ENCODE data around the gene LRRC41.
"Not testable (repeated sequence)": the region's sequence is repeated elsewhere in the genome, so short reads cannot be mapped to it uniquely, and the experiment has no call there.

Gene LRRC41

DNA sequence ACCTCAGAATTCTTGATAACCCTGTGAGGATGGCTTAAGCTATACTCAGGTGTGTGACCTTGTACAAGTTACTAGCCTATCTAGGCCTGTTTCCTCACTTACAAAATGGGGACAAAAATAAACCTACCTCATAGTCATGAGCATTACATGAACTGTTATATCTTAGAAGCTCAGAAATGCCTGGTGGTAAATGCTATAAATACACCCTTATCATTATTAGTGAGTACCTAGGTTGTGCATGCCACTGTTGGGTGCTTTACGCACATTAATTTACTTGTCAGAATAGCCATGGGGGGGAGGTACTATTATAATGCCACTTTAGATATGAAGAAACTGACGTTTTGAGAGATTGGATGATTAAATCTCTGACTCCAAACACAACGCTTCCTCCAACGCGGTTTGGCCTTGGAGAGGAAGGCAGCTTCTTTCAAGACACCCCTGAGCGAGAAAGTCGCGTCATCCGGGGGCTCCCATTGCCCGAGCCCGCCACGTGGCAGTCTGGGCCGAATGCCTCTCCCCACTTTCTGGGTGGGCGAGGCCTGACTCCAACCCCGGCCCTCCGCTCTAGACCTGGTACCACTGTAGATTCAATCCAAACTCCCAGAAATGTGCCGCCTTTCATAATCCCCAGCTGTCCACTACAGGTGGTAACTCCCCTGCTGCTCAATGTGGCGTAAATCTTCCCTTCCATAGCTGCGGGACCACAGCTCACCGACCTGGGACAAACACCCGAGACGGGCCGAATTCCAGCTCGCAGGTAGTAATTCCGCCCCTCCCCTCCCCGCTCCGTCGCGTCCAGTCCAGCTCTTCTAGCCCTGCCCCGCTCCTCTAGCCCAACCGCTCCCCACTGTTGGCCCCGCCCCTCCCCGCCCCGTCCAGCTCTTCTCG is 56.6 kb downstream of the LRRC41 start:
- no peak for TF ChIP-seq EZH2 (IDR thresholded peaks at IDR 0.05; ENCODE audit: borderline replicate concordance, low read depth, low read length, severe bottlenecking)
- TF ChIP-seq, protein P1, sequence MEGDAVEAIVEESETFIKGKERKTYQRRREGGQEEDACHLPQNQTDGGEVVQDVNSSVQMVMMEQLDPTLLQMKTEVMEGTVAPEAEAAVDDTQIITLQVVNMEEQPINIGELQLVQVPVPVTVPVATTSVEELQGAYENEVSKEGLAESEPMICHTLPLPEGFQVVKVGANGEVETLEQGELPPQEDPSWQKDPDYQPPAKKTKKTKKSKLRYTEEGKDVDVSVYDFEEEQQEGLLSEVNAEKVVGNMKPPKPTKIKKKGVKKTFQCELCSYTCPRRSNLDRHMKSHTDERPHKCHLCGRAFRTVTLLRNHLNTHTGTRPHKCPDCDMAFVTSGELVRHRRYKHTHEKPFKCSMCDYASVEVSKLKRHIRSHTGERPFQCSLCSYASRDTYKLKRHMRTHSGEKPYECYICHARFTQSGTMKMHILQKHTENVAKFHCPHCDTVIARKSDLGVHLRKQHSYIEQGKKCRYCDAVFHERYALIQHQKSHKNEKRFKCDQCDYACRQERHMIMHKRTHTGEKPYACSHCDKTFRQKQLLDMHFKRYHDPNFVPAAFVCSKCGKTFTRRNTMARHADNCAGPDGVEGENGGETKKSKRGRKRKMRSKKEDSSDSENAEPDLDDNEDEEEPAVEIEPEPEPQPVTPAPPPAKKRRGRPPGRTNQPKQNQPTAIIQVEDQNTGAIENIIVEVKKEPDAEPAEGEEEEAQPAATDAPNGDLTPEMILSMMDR (IDR thresholded peaks at IDR 0.05; ENCODE audit: borderline replicate concordance, extremely low read depth, low read length, poor library complexity, severe bottlenecking): no peak
- peak; percentile 63 for ATAC-seq (ENCODE audit: insufficient read depth, low read depth)
- peak overlapping the region; percentile 61 for H3K9ac ChIP-seq (ENCODE audit: low read depth, low read length)
- peak overlapping the region; percentile 29 to 64; a peak in 3 of 4 replicates for H3K4me3 ChIP-seq (ENCODE audit: low read depth in 1 of 2, low read length in 2 of 2)
- peak overlapping the region; percentile 79 for H2AFZ ChIP-seq (ENCODE audit: low read depth, low read length)
- peaks cover 34% of the 10 kb centered on the region for H3K36me3 ChIP-seq (ENCODE audit: insufficient read depth, low read length)
- H3K4me1 ChIP-seq (ENCODE audit: insufficient read depth, low read length): peaks cover 42% of the 10 kb centered on the region
- H3K4me2 ChIP-seq (ENCODE audit: insufficient read depth, low read length): peak overlapping the region; percentile 62
- no peaks in the 10 kb centered on the region for H3K27me3 ChIP-seq (ENCODE audit: insufficient read depth, low read length, poor library complexity)
- H4K20me1 ChIP-seq (ENCODE audit: insufficient read depth, low read length): peaks cover 25% of the 10 kb centered on the region; the same call in 1 of the 2 replicates
- peak overlapping the region; percentile 80 for H3K27ac ChIP-seq (ENCODE audit: low read length)
- peak; percentile 76 for DNase-seq
- peaks cover 41% of the 10 kb centered on the region for H3K79me2 ChIP-seq (ENCODE audit: insufficient read depth, low read length)
- H3K9me3 ChIP-seq (ENCODE audit: insufficient read depth, low read length, severe bottlenecking): no peaks in the 10 kb centered on the region

DNA sequence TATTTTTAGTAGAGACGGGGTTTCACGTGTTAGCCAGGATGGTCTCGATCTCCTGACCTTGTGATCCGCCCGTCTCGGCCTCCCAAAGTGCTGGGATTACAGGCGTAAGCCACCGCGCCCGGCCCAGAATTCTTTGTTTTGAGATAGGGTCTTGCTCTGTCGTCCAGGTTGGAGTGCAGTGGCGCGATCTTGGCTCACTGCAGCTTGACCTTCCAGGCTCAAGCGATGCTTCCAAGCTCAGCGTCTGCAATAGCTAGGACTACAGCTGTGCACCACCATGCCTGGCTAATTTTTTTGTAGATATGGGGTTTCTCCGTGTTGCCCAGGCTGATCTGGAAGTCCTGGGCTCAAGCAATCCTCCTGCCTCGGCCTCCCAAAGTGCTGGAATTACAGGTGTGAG is 57.3 kb downstream of the LRRC41 start:
- Histone ChIP-seq H3K4me2 (ENCODE audit: insufficient read depth, low read length) (peak overlapping the region; percentile 62), H3K79me2 (ENCODE audit: insufficient read depth, low read length) (peaks cover 35% of the 10 kb centered on the region), H3K9ac (ENCODE audit: low read depth, low read length) (peak overlapping the region; percentile 61), H3K4me1 (ENCODE audit: insufficient read depth, low read length) (peaks cover 36% of the 10 kb centered on the region), H3K27ac (ENCODE audit: low read length) (peak overlapping the region; percentile 80), H4K20me1 (ENCODE audit: insufficient read depth, low read length) (peaks cover 21% of the 10 kb centered on the region; the same call in 1 of the 2 replicates), H3K36me3 (ENCODE audit: insufficient read depth, low read length) (peaks cover 27% of the 10 kb centered on the region), H2AFZ (ENCODE audit: low read depth, low read length) (peak overlapping the region; percentile 79), H3K4me3 (ENCODE audit: low read depth in 1 of 2, low read length in 2 of 2) (peak overlapping the region; percentile 29 to 64; a peak in 3 of 4 replicates)
- H3K27me3 ChIP-seq (ENCODE audit: insufficient read depth, low read length, poor library complexity); ATAC-seq (ENCODE audit: insufficient read depth, low read depth); H3K9me3 ChIP-seq (ENCODE audit: insufficient read depth, low read length, severe bottlenecking); DNase-seq: not testable (repeated sequence)

DNA sequence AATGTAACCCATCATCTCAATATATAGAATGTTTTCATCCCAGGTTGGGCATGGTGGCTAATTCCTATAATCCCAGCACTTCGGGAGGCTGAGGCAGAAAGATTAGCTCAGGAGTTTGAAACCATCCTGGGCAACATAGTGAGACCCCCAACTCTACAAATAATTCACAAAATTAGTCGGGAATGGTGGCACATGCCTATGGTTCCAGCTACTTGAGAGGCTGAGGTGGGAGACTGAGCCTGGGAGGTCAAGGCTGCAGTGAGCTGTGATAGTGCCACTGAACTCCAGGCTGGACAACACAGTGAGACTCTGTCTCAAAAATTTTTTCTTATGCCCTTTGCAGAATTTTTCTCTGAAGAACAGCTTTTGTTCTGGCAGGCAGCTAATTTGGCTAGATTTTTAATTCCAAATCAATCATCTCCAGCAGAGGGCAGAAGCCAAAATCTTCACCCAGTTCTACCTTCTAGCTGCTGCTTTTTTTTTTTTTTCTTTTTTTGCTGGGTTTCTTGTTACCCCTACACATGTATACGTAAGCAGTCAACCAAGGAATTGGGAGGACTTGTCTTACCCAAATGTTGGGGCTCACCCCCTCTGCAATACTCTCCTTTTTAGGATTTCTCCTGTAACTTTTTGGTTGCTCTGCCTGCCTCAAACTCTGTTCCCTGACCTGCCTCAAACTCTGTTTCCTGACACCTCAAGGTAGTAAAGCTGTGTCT is 58.6 kb downstream of the LRRC41 start:
- no peaks in the 10 kb centered on the region for H3K9me3 ChIP-seq (ENCODE audit: insufficient read depth, low read length, severe bottlenecking)
- H3K9ac ChIP-seq (ENCODE audit: low read depth, low read length): no peak overlapping the region
- no peak for TF ChIP-seq EZH2 (IDR thresholded peaks at IDR 0.05; ENCODE audit: borderline replicate concordance, low read depth, low read length, severe bottlenecking)
- TF ChIP-seq, protein P1 (IDR thresholded peaks at IDR 0.05; ENCODE audit: borderline replicate concordance, extremely low read depth, low read length, poor library complexity, severe bottlenecking): peak; percentile 57
- H3K4me1 ChIP-seq (ENCODE audit: insufficient read depth, low read length): peaks cover 30% of the 10 kb centered on the region
- peaks cover 16% of the 10 kb centered on the region; the same call in 1 of the 2 replicates for H4K20me1 ChIP-seq (ENCODE audit: insufficient read depth, low read length)
- H3K4me2 ChIP-seq (ENCODE audit: insufficient read depth, low read length): no peak overlapping the region
- peaks cover 26% of the 10 kb centered on the region for H3K79me2 ChIP-seq (ENCODE audit: insufficient read depth, low read length)
- no peak overlapping the region for H3K27ac ChIP-seq (ENCODE audit: low read length)
- peak overlapping the region; percentile 23 for H2AFZ ChIP-seq (ENCODE audit: low read depth, low read length)
- no peak overlapping the region for H3K4me3 ChIP-seq (ENCODE audit: low read depth in 1 of 2, low read length in 2 of 2)
- H3K36me3 ChIP-seq (ENCODE audit: insufficient read depth, low read length): peaks cover 16% of the 10 kb centered on the region
- DNase-seq: peak; percentile 35
- no peak for ATAC-seq (ENCODE audit: insufficient read depth, low read depth)
- H3K27me3 ChIP-seq (ENCODE audit: insufficient read depth, low read length, poor library complexity): no peaks in the 10 kb centered on the region

DNA sequence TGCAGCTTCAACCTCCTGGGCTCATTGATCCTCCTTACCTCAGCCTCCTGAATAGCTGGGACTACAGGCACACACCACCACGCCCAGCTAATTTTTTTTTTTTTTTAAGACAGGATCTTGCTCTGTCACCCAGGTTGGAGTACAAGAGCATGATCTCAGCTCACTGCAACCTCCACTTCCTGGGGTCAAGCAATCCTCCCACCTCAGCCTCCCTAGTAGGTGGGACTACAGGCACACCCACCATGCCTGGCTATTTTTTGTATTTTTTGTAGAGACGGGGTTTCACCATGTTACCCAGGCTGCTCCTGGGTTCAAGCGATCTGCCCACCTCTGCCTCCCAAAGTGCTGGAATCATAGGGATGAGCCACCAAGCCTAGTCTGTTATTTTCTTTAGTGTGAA is 59.6 kb downstream of the LRRC41 start:
- not testable (repeated sequence) for H3K27me3 ChIP-seq (ENCODE audit: insufficient read depth, low read length, poor library complexity); H3K4me2 ChIP-seq (ENCODE audit: insufficient read depth, low read length); H4K20me1 ChIP-seq (ENCODE audit: insufficient read depth, low read length); H2AFZ ChIP-seq (ENCODE audit: low read depth, low read length); H3K4me3 ChIP-seq (ENCODE audit: low read depth in 1 of 2, low read length in 2 of 2); ATAC-seq (ENCODE audit: insufficient read depth, low read depth); H3K36me3 ChIP-seq (ENCODE audit: insufficient read depth, low read length); DNase-seq; H3K9me3 ChIP-seq (ENCODE audit: insufficient read depth, low read length, severe bottlenecking); H3K27ac ChIP-seq (ENCODE audit: low read length); H3K9ac ChIP-seq (ENCODE audit: low read depth, low read length)
- H3K79me2 ChIP-seq (ENCODE audit: insufficient read depth, low read length): peaks cover 16% of the 10 kb centered on the region
- H3K4me1 ChIP-seq (ENCODE audit: insufficient read depth, low read length): peaks cover 20% of the 10 kb centered on the region
